Smooth muscle cell of the coronary artery (primary cell): ENCODE measurements around the gene TP53TG3B. TPM values are rescaled to one million over a fixed set of nuclear protein-coding genes. Genes with fewer than 3 reads are reported as not detected.

ENCODE experiments used
- total RNA-seq: library from RNA; depleted of rRNA; stranded (reverse); fragments of >200 nt; gene quantifications from 2 replicates; pipeline ENCODE4 v1.2.3, GENCODE V29; 2014; ENCODE audit warnings: low replicate concordance

TP53TG3B gene
- 0.08 TPM in 1 of 2 replicates, not detected in the other for total RNA-seq

DNA sequence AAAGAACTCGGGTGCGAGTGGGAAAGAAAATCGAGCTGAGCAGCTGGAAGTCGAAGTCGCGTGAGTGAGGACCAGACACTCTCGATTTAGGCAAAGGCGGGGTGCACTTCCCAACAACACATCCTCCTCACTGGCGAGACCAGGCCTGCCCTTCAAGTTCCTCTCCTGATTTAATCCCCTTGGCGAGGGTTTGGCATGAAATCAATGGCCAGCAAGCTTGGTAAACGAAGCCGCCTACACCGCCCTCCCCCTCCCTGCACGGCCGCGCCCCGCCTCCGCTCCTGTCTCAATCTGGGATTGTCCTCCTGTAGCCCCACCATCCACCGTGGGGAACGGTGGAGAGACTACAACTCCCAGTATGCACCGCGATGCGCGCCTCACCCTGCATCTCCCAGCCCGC lies at the start of gene TP53TG3B:
Gene TP53TG3B, plus strand, starts transcription at position 301 of the 400 bp plus-strand sequence. Its CDS starts 68 bp downstream, at position 369.

Other genes starting within 250 kb of the TP53TG3B start
- not detected in 2 replicates for gene TP53TG3C, start 166.6 kb upstream of the TP53TG3B start, total RNA-seq
- not detected in 2 replicates for gene TP53TG3E, start 56.5 kb upstream of the TP53TG3B start, total RNA-seq
- gene TP53TG3F, start 98.8 kb downstream of the TP53TG3B start, total RNA-seq = not detected in 2 replicates